ENCODE results near the gene RASGRP4. TPM values are rescaled to one million over a fixed set of nuclear protein-coding genes. Genes with fewer than 3 reads are reported as not detected.
"Not testable (repeated sequence)": the region's sequence is repeated elsewhere in the genome, so short reads cannot be mapped to it uniquely, and the experiment has no call there.

The RASGRP4 gene
- polyA plus RNA-seq, 1 donor = 0.67 TPM

GRCh38 chr19:38445362-38445761 is 19.3 kb upstream of the RASGRP4 start:
- no peak for DNase-seq

- no peak for DNase-seq
Observed at GRCh38 chr19:38444026-38444425, 18.0 kb upstream of the RASGRP4 start.

GRCh38 chr19:38443458-38443999 is 17.5 kb upstream of the RASGRP4 start:
- no peak for DNase-seq

DNA sequence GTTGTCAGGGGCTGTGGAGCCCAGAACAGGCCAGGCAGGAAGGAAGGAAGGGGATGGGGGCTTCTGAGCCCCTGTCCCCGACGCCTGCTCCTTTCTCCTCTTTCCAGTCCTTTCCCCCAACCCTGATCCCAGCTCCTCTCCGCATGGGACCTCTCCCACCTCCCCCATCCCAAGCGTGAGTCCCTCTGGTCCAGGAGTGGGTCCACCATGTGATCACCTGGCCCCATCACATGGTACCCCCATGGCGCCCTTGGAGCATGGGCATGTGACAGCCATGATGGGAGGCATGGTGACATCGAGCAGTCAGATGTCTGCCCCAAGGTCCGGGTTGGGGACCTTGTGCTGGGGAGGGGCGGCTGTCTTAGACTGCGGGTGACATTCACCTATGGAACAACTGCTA is 16.7 kb upstream of the RASGRP4 start:
- no peak for DNase-seq

DNA sequence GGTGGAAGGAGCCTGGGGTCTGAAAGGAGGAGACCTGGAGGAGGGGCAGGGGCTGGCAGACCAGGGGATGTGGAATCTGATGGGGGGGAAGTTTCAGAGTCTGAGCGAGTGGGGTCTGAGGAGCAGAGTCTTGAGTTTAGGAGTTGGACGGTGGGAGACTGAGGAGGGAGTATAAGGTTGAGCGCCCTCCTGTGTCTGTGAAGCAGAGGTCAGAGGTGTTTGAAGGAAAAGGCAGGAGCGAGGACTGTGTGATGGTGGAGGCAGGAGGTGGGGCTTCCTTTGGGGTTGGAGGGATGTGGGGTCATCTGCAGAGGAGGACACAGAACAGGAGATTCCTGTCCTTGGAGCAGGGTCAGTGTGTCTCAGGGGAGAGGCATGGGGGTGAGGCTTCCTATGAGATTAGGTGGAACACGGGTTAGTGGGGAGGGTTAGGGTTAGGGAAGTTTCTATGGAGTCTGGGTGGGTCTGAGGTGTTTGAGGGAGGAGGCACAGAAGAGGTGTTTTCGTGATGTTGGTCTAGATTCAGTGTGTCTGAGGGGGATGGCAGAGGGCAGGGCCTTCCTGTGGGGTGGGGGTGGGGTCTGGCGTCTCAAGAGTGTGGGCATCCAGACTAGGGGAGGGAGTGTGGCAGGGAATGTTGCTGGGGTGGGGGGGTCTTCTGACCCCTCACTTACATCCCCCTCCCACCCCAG is 15.8 kb upstream of the RASGRP4 start:
- DNase-seq = no peak

- no peak for DNase-seq
Observed at GRCh38 chr19:38440592-38440991, 14.6 kb upstream of the RASGRP4 start.

DNA sequence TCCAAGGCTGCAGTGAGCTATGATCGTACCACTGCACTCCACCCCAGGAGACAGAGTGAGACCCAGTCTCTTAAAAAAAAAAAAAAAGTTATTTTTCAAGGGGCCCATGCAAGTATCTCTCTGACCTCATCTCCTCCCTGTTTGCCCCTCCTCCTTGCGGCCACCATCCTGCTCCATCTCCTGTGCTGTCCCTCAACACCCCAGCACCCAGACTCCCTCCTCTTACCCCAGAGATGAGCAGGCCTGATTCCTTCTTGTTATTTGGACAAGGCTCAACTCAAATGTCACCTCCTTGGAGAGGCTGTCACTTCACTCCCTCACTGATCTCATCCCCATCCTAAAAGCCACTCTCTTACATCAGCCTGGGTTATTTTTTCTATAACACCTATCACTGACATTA is 11.9 kb upstream of the RASGRP4 start:
- DNase-seq = no peak

- DNase-seq = no peak
Observed at GRCh38 chr19:38437295-38437694, 11.3 kb upstream of the RASGRP4 start.

GRCh38 chr19:38434549-38435051 is 8.6 kb upstream of the RASGRP4 start:
- peak; percentile 66 for DNase-seq

DNA sequence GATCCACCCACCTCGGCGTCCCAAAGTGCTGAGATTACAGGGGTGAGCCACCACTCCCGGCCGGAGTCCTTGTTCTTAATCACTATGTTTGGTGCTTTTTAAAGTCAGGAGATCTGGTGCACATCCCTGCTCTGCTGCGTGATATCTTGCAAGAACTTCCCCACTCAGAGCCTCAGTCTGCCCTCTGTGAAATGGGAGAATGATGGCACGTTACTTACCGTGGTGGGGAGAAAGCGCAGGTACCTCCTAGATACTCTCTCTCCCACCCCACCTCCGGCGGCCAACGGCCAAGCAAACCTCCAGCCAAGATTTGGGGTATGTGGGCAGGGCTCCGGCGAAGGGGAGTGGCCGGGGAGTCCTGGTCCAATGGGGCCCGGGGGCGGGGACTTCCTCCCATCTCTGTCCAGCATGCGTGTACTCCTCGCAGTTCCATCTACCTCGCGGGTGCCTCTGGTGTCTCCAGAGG is 7.3 kb upstream of the RASGRP4 start, which contains the start of gene RYR1:
Gene RYR1 (plus strand): TSS at position 424 of the 466 bp plus-strand sequence. CDS start 139 bp downstream, outside the sequence.
- DNase-seq = peak; percentile 34

- no peak for DNase-seq
Observed at GRCh38 chr19:38430931-38431330, 4.9 kb upstream of the RASGRP4 start.

DNA sequence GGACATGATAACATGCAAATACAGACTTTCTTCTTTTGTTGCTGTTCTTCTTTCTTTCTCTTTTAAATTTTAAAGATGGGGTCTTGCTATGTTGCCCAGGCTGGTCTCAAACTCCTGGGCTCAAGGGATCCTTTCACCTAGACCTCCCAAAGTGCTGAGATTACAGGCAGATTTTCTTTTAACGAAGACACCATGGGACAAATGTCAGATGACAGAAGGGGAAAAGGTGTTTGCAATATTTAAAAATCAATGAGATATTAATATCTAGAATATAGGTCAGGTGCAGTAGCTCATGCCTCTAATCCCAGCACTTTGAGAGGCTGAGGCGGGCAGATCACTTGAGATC is 3.8 kb upstream of the RASGRP4 start:
- no peak for DNase-seq

- no peak for DNase-seq
Observed at GRCh38 chr19:38429055-38429810, 3.2 kb upstream of the RASGRP4 start.

DNA sequence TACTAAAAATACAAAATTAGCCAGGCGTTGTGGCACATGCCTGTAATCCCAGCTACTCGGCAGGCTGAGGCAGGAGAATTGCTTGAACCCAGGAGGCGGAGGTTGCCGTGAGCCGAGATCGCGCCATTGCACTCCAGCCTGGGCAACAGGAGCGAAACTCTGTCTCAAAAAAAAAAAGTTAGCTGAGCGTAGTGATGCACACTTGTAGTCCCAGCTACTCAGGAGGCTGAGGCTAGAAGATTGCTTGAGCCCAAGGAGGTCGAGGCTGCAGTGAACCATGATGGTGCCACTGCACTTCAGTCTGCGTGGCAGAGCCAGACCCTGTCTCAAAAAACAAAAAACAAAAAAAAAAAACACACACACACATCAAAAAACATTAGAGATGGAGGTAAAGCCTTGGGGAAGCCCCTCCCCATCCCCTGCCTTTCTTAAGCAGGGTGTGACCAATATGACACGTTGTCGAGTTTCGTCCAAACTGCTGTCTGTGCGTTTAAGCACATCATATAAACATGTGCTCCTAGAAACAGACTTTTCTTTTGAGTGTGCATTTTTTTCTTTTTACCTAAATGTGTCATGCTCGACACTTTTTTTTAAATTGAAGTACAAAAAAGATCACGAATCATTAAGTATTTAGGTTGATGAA is 1.1 kb upstream of the RASGRP4 start:
- DNase-seq = not testable (repeated sequence)

DNA sequence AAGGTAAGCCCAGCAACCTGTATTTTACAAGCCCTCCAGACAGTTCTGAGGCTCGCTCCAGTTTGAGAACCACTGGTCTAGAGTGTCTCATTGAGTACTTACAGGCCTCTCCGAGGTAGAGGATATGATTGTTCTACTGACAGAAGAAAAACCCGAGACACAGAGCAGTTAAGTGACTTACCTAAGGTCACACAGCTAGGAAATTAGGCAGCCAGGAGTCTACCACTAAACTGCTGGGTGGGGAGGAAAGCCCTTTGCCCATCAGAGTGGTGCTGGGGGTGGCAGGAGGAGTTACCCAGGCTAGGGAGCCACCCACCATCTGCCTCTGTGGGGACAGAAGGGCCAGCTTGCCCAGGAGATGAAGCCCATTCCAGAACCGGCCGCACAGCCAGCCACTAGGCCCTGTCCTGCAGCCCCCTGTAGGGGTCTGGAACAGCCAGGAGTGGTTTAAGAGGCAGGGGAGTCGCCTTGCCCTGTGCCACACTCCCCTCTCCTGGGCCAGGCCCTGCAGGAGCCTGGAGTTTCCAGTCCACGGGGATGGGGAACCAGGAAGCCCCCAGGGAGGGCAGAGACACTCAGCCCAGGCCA is 703 bp downstream of the RASGRP4 start:
- no peak for DNase-seq

- no peak for DNase-seq
Observed at GRCh38 chr19:38424272-38424671, 1.7 kb downstream of the RASGRP4 start.

DNA sequence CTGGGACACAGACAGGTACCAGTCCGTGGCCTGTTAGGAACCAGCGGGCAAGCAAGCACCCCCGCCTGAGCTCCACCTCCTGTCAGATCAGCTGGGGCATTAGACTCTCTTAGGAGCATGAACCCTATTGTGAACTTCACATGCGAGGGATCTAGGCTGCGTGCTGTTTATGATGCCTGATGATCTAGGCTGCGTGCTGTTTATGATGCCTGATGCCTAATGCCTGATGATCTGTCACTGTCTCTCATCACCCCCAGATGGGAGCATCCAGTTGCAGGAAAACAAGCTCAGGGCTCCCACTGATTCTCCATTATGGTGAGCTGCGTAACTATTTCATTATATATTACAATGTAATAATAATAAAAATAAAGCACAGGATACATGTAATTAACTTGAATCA is 3.6 kb downstream of the RASGRP4 start:
- DNase-seq = no peak

GRCh38 chr19:38421856-38422255 is 4.2 kb downstream of the RASGRP4 start:
- no peak for DNase-seq

DNA sequence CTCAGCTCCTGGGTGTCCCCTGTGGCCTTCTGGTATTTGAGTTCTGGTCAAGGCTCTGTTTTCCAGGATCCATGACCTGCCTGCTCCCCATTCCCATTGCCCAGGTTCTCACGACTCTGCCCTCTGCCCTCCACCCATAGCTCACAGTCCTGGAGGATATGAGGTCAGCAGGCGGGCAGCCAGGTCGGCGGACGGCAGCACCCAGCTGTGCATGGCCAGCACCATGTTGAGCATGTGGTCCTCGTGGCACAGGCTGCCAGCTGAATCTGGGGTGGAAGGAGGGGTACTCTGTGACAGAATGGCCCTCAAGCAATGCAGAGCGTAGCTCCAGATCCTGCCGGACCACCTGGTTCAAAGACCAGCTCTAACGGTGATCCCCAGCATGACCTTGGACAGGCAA is 5.1 kb downstream of the RASGRP4 start:
- no peak for DNase-seq

DNA sequence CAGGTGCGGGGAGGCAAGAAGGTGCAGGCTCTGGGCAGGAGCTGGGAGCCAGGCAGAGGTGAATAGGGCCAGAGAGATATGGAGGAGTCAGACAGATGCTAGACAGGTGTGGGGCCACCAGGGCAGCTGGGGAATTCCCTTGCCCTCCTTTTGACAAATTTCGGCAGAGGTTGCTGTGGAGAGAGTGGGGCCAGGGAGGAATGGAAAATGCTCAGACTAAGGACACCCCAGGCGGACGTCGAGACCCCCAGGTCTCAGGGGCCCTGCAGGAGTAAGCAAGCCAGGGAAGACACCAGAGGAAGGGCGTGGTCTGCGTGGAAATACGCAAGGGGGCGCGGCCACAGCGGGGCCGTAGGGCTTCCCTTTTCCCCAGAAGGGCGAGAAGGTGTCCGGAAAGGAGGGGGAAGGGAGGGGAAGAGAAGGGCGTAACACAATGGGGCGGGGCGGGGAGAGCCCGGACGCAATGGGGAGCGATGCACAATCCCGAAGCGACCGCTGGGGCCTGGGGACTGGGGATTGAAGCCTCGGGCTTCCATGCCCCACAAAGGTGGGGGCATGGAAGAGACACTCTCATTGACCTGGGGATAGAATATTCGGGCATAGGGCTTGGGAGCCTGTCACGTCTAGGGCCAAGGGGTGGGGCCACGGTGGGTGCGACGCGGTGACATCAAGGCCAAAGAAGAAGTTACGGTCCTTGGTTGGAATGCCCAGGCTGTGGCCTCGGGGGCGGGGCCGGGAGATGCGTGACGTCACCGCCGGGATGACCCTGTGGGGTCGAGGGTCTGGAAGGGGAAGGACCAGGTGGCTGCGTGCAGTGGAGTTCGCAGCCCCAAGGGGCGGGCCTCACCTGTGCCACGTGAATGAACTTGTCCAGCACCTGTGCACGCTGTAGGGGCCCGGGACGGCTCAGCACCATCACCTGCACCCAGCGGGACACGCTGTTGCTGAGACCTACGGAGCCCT is 8.2 kb downstream of the RASGRP4 start:
- DNase-seq = no peak

- DNase-seq = no peak
Observed at GRCh38 chr19:38417146-38417543, 8.9 kb downstream of the RASGRP4 start.
